NOMO-1 (cell line): Measurements from ENCODE around the gene KIAA1671.

Experiments used
- DNase-seq, 2 experiments: peaks; one replicate each; lab custom pipeline; 2025; ENCODE audit not compliant: unreplicated experiment in 2 of 2; lab: John Stamatoyannopoulos, UW

Gene KIAA1671

DNA sequence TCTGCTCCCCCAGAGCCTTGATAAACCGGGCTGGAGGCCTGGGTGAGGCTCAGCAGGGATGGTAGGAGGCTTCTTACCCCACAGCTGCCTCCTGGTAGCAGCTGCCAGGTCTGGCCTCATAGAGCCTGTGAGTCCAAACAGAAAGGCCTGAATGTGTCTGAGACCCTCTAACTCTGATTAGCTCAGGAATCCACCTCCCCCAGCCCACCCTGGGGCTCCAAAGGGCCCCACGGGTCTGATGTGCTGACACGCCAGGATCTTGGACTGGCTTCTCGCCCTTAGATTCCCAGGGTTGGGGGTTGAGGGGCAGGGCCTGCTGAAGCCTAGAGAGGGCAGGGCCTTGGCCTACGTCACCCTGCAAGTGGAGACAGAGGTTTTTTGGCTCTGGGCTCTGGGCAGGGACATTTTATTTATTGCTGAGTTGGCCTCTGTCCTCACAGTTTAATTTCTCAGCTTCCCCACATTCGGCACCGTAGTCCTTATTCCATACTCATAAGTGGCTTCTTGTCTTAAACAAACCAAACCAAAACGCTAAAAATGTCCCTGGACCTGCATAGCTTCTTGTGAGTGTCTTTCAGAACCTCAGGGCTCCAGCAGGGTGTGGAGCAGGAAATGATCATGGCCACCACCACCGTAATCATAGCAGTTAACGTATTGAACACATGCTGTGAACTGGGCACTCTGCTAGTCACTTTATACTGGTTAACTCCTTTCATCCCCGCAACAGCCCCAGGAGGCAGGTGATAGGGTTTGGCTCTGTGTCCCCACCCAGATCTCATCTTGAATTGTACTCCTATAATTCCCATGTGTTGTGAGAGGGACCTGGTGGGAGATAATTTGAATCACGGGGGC is 25.1 kb downstream of the KIAA1671 start:
- no peak for DNase-seq

- no peak for DNase-seq
Observed at GRCh38 chr22:24978308-24978707, 25.8 kb downstream of the KIAA1671 start.

DNA sequence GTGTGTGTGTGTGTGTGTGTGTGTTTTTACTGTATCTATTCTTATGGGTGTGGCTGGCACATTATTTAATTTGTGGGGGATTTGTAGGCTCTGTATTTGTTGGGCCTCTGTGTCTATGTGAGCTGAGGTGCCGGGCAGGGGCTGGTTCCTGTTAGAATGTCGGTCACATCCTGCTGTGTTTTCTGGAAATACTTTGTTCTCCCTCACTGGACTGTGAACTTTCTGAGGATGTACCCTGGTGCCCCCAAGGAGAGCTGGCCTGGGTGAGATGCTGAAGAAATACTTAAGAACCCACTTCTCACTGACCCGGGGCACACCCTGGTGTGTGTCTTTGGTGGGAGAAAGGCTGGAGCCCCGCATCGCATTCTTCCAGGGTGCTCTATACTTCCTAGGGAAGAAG is 28.6 kb downstream of the KIAA1671 start:
- no peak for DNase-seq

GRCh38 chr22:24981656-24982055 is 29.1 kb downstream of the KIAA1671 start:
- DNase-seq: no peak

- no peak for DNase-seq
Observed at GRCh38 chr22:24982301-24983056, 30.0 kb downstream of the KIAA1671 start.

DNA sequence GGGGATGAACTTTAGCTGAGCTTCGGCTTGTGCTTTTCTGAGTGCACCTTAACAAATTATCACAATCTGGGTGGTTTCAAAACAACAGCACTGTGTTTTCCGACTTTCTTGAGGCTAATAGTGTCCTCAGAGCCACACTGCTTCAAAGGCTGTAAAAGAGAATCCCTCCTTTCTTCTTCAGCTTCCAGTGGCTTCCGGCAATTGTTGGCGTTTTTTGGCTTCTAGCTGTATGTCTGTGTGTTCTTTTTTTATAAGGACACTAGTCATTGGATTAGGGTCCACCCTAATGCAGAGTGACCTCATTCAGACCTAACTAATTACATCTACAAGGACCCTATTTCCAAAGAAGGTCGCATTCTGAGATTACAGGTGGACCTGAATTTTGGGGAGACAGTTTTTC is 30.6 kb downstream of the KIAA1671 start:
- DNase-seq: no peak

- no peak for DNase-seq
Observed at GRCh38 chr22:24984122-24984521, 31.6 kb downstream of the KIAA1671 start.

DNA sequence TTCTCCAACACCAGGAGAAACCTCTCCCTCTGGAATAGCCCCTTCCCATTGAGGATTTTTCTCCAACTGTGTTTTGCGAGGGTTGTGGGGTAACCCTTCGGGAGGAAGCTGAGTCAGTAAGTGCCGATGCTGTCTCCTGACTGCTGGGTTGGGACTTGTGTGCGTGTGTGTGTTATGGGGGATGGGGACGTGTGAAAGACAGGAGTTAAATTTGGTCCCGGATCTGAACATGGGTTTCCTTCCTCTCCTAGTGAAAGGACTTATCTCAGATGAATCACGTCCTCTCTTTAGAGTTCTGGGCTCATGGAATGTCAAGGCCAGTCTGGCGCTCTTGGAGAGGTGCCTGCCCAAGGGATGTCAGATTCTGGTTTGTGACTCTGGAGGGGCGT is 33.3 kb downstream of the KIAA1671 start:
- no peak for DNase-seq

GRCh38 chr22:24986816-24987215 is 34.3 kb downstream of the KIAA1671 start:
- no peak for DNase-seq

- no peak for DNase-seq
Observed at GRCh38 chr22:24989135-24989534, 36.6 kb downstream of the KIAA1671 start.

GRCh38 chr22:24989541-24989951 is 37.0 kb downstream of the KIAA1671 start:
- no peak for DNase-seq

- no peak for DNase-seq
Observed at GRCh38 chr22:24990344-24990905, 37.9 kb downstream of the KIAA1671 start.

- DNase-seq: no peak
Observed at GRCh38 chr22:24992946-24993345, 40.4 kb downstream of the KIAA1671 start.

GRCh38 chr22:24994070-24994763 is 41.7 kb downstream of the KIAA1671 start:
- no peak for DNase-seq

DNA sequence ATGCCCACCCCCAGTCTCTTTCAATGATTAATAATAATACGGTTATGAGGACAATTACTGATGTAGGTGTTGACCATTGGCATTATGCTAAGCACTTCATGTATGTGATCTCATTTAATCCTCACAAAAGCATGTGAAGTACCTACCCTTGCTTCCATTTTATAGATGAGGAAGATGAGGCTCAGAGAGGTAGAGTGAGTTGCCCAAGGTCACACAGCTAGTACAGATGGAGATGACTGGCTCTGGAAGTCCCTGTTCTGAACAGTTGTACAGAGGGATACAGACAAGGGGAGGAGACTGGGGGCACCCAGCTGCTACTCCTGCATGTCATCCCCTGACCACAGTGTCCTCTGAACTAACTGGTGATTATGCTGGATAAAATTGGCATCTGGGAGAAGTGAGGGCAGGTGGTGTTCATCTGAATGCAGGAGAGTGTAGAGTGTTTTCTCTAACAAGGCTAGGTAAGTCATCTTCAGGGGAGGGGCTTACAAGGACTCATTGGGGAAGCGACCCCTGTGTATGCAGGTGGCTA is 43.2 kb downstream of the KIAA1671 start:
- DNase-seq: no peak

DNA sequence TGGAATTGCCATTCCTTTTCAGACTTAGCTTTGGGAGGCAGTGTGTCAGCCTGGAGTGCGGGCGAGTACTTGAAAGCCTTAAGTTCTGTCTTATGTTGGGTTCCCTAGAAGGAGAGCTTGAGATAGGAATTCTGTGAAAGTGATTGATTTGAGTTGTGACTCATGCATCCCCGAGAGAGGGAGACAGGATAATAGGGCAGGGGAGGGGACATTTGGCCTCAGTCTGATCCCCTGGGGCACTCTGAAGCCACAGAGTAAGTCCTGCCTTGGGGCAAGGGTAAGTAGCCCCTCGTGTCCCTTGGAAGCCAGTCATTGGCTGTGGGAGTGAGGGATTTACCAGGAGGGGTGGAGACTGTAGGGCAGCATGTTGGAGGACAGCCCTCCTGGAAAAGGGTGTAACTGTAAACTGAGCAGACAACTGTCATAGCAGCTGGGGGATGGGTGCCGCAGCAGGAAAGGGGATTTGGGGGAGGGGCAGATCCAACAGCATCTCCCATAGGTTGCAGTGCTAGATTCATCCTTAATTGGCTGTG is 44.0 kb downstream of the KIAA1671 start:
- DNase-seq: no peak

- DNase-seq: no peak
Observed at GRCh38 chr22:24997023-24997422, 44.5 kb downstream of the KIAA1671 start.

DNA sequence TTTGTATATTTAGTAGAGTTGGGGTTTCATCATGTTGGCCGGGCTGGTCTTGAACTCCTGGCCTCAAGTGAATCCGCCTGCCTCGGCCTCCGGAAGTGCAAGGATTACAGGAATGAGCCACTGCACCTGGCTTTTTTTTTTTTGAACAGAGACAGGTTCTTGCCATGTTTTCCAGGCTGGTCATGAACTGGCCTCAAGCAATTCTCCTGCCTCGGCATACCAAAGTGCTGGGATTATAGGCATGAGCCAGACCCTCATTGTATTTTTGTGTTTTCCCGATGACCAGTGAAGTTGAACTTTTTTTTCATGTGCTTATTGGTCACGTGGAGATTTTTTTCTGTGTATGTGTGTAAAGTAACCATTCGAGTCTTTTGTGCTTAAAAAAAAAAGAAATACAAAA is 48.2 kb downstream of the KIAA1671 start:
- no peak for DNase-seq

- DNase-seq: no peak
Observed at GRCh38 chr22:25002241-25002985, 49.9 kb downstream of the KIAA1671 start.

DNA sequence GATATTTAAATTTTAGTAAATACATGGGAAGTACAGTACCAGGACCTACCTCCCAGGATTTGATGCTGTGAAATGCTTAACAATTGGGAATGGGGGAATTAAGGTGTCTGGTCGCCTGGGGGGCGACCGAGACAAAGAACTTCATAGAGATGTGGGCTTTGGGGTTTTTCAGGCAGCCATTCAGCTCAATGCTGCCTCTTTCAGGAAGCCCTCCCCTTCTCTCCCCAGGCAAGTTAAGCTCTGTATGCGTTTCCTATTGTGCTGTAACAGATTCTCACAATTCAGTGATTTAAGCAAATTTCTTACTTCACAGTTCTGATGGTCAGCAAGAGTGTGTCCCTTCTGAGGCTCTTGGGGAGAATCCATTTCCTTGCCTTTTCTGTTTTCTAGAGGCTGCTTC is 53.8 kb downstream of the KIAA1671 start:
- DNase-seq: no peak
